ENCODE data around the gene PYM1.
"Not testable (repeated sequence)": the region's sequence is repeated elsewhere in the genome, so short reads cannot be mapped to it uniquely, and the experiment has no call there.

GRCh38 chr12:55923648-55924047 lies 4.0 kb downstream of the PYM1 start:
- TF ChIP-seq POLR2A (IDR thresholded peaks at IDR 0.05), result not testable (repeated sequence)
- TF ChIP-seq, protein P1, sequence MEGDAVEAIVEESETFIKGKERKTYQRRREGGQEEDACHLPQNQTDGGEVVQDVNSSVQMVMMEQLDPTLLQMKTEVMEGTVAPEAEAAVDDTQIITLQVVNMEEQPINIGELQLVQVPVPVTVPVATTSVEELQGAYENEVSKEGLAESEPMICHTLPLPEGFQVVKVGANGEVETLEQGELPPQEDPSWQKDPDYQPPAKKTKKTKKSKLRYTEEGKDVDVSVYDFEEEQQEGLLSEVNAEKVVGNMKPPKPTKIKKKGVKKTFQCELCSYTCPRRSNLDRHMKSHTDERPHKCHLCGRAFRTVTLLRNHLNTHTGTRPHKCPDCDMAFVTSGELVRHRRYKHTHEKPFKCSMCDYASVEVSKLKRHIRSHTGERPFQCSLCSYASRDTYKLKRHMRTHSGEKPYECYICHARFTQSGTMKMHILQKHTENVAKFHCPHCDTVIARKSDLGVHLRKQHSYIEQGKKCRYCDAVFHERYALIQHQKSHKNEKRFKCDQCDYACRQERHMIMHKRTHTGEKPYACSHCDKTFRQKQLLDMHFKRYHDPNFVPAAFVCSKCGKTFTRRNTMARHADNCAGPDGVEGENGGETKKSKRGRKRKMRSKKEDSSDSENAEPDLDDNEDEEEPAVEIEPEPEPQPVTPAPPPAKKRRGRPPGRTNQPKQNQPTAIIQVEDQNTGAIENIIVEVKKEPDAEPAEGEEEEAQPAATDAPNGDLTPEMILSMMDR (IDR thresholded peaks at IDR 0.05), result not testable (repeated sequence)

Data from thyroid gland (tissue), 4 donors.